GM19455 (cell line): ENCODE results near the gene INTS3.
A peak's percentile ranks its signal among the peaks of the same experiment; 100 is the strongest.
"Not testable (repeated sequence)": the region's sequence is repeated elsewhere in the genome, so short reads cannot be mapped to it uniquely, and the experiment has no call there.

Source experiments
- ATAC-seq: cut with Tn5 transposase; IDR thresholded peaks from one replicate; pipeline ENCODE4 v1.9.1; 2021; ENCODE audit not compliant: unreplicated experiment

INTS3 gene

DNA sequence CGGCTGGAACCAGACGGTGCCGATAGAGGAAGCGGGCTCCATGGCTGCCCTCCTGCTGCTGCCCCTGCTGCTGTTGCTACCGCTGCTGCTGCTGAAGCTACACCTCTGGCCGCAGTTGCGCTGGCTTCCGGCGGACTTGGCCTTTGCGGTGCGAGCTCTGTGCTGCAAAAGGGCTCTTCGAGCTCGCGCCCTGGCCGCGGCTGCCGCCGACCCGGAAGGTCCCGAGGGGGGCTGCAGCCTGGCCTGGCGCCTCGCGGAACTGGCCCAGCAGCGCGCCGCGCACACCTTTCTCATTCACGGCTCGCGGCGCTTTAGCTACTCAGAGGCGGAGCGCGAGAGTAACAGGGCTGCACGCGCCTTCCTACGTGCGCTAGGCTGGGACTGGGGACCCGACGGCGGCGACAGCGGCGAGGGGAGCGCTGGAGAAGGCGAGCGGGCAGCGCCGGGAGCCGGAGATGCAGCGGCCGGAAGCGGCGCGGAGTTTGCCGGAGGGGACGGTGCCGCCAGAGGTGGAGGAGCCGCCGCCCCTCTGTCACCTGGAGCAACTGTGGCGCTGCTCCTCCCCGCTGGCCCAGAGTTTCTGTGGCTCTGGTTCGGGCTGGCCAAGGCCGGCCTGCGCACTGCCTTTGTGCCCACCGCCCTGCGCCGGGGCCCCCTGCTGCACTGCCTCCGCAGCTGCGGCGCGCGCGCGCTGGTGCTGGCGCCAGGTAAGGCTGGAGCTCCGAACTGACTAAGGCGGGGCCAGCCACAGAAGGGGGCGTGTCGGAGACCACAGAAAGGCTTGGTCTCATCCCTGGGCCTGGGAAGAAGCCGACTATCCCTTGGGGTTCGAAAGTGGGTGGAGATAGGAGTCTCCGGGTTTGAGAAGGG is 47.8 kb downstream of the INTS3 start:
- peak; percentile 53 for ATAC-seq

DNA sequence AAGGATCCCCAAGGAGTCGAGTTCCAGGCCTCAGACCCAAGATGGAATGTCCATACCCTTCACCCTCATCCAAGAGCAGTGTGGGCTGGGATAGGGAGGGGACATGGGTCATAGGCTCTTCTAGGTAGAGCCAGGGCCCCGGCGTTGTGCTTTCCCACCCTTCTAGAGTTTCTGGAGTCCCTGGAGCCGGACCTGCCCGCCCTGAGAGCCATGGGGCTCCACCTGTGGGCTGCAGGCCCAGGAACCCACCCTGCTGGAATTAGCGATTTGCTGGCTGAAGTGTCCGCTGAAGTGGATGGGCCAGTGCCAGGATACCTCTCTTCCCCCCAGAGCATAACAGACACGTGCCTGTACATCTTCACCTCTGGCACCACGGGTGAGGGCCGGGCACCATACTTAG is 48.5 kb downstream of the INTS3 start:
- no peak for ATAC-seq

DNA sequence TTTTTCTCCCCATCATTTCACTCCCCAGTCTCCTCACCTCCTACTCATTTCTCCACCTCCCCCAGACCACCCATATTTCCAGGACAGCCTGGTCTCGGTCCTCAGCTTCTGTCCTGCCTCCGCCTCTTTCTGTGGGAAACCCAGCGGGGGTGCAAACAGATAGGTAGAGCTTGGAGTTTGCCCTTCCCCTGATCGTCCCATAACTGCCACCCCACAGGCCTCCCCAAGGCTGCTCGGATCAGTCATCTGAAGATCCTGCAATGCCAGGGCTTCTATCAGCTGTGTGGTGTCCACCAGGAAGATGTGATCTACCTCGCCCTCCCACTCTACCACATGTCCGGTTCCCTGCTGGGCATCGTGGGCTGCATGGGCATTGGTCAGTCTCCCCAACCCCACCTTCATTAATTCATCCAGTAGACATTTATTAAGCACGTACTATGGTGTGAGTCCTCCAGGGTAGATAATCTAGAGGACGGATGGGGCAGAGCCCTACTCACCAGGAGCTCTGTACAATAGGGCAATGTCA is 49.1 kb downstream of the INTS3 start:
- ATAC-seq, result no peak

DNA sequence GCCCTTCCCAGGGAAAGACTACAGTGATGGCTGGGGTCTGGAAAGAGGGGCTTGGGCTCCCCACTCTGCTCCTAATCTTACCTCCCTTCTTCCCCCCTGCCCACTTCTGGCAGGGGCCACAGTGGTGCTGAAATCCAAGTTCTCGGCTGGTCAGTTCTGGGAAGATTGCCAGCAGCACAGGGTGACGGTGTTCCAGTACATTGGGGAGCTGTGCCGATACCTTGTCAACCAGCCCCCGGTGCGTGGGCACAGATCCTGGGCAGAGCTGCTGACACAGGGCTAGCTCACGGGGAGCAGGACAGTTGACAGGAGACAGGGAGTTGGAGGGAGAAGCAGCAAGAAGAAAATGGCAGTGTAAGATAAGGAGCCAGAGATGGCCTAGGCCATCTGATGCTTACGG is 49.8 kb downstream of the INTS3 start:
- no peak for ATAC-seq

DNA sequence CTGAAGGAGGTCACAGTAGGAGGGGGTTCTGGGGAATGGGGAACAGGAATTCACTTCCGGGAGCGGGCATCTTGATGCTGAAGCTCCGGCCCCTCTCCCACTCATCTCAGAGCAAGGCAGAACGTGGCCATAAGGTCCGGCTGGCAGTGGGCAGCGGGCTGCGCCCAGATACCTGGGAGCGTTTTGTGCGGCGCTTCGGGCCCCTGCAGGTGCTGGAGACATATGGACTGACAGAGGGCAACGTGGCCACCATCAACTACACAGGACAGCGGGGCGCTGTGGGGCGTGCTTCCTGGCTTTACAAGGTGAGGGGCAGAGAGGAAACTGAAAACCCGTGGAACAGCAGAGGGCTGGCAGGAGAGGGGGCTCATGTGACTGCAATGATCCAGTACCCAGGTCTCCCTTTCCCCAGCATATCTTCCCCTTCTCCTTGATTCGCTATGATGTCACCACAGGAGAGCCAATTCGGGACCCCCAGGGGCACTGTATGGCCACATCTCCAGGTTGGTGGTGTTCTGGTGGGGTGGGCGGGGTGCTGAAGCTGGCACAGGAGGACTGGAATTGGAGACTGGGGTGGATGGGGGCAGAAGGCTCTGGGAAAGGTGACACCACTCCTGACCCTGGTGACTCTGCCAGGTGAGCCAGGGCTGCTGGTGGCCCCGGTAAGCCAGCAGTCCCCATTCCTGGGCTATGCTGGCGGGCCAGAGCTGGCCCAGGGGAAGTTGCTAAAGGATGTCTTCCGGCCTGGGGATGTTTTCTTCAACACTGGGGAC is 50.4 kb downstream of the INTS3 start:
- ATAC-seq, result no peak

DNA sequence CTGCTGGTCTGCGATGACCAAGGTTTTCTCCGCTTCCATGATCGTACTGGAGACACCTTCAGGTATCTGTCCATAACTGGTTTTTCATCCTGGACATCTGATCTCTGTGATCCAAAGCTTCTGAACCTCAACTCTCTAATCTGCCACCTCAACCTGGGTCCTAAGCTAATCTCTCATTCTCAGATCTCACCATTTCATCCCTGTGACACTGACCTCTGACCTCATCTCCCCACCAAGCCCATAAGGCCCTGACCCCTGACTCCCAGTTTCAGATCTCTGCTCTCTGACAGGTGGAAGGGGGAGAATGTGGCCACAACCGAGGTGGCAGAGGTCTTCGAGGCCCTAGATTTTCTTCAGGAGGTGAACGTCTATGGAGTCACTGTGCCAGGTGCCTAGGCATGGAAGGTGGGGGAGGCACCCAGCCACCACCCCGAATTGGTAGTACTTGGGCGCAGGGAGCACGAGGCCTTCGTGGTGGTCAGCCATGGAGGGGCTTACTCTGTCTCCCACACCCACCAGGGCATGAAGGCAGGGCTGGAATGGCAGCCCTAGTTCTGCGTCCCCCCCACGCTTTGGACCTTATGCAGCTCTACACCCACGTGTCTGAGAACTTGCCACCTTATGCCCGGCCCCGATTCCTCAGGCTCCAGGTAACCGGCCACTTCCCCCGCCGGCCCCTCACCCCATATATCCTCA is 51.1 kb downstream of the INTS3 start:
- no peak for ATAC-seq

DNA sequence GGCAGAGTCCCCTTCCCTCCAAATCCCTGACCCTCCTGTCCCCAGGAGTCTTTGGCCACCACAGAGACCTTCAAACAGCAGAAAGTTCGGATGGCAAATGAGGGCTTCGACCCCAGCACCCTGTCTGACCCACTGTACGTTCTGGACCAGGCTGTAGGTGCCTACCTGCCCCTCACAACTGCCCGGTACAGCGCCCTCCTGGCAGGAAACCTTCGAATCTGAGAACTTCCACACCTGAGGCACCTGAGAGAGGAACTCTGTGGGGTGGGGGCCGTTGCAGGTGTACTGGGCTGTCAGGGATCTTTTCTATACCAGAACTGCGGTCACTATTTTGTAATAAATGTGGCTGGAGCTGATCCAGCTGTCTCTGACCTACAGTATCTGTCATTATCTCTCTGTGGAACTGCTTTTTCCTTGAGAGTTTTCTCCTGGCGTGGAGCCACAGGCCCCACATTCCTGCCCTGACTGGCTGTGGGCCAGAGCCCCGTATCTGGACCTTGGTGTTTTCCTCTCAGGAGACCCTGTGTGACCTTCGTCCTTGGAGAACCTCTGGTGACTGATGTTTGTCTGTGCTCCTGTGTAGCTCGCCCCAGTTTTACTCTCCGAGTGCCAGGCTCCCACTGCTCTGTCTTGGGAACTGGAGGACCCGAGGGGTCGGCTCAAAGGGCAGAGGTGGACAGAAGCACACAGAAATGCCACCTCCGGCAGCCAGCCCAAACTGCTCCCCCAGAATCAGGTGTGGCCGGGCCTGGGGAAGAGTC is 52.1 kb downstream of the INTS3 start:
- no peak for ATAC-seq

DNA sequence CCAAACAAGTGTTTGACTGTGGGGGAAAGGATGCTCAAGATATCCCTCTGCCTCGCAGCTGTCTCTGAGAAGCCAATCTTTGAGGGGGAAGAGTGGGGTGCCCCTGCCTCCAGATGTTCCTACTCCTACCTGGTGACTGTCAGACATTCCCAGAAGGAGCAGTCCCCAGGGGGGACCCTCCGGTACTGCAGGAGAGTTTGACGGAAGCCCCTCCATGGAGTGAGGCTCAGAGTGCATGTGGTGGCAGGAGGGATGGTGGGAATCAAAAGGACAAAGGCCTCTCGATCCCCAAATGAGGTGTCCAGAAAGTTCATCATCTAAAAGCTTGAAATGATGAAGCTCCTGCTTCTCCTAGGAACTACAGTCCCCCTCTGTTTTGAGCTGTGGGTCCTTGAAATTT is 52.7 kb downstream of the INTS3 start:
- no peak for ATAC-seq

DNA sequence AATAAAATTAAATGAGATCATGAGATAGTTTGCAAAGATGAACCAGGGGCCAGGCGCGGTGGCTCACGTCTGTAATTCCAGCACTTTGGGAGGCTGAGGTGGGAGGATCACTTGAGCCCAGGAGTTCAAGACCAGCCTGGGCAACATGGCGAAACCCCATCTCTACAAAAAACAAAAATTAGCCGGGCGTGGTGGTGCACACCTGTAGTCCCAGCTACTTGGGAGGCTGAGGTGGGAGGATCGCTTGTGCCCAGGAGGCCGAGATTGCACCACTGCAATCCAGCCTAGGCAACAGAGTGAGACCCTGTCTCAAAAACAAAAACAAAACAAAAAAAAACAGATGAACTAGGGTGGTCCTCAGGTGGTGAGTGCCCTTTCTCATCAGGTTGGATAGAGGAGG is 54.8 kb downstream of the INTS3 start:
- ATAC-seq, result not testable (repeated sequence)

DNA sequence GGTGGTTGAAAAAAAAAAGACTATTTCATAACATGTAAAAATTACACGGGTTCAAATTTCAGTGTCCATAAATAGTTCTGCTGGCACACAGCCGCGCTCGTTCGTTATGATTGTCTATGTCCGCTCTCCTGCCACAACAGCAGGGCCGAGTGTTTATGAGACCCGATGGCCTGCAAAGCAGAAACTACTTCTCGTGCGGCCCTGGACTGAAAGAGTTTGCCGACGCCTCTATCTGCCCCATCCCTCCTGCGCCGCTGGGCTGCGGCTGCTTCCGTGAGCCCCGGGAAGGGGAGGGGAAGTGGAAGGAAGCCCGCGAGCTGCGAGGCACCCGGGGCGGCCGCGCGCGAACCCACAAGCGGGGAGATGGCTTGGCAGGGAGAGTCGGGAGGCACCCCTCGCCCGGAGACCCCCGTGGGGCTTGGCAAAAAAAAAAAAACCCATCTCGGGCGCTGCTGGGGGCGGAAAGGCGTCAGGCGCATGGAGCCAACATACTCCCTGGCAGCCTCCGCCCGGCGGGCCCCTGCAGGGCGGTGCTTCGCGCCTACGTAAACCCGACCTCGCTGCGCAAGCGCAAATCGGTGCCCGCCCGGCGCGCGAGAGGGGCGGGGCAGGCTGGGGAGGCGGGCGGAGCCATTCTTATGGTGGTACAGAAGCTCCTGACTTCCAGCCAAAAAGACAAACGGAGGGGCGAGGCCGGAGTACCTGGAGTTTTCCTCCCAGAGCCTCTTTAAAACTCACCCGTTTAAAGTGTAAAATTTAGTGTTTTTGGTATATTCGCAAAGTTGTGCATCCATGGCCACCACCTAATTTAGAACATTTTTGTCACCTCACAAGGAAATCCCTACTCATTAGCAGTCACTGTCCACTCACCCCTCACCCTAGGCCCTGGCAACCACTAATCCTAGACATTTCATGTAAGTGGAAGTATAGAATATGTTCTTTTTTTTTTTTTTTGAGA is 55.7 kb downstream of the INTS3 start:
- peak; percentile 85 for ATAC-seq

DNA sequence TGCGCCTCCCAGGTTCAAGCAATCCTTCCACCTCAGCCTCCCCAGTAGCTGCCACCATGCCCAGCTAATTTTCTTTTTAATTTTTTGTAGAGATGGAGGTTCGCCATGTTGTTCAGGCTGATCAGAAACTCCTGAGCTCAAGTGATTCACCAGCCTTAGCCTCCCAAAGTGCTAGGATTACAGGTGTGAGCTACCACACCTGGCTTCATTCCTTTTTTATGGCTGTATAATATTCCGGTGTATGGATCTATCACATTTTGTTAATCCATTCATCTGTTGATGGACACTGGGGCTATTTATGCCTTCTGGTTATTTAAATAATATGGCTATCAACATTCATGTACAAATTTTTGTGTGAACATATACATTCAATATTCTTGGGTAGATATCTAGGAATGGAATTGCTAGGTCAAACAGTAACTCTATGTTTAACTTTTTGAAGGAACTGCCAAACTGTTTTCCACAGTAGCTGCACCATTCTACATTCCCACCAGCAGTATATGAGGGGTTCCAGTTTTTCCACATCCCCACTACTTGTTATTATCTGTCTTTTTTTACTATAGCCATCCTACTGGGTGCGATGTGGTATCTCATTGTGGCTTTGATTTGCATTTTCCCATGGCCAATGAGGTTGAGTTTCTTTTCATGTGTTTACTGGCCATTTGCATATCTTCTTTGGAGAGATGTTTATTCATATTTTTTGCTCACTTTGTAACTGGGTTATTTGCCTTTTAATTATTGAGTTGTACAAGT is 58.4 kb downstream of the INTS3 start:
- ATAC-seq, result no peak

DNA sequence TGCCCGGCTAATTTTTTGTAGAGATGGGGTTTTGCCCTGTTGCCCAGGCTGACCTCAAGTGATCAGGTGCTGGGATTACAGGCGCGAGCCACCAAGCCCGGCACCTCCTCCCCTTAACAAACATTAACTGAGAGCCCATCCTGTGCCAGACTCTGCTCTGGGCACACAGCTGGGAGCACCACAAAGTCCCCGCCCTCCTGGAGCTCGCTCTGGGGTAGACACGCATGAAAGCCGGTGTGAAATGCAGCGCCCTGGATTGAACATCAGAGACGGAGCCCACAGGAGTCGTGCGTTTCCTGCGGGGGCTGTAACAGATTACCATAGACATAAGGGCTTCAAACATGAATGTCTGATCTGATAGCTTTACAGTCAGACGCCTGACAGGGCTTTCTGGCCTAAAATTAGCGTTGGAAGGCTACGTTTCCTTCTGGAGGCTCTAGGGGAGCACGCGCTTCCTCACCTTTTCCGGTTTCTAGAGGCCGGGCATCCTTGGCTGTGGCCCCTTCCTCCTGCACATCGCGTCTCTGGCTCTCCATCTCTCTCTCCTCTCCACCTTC is 61.7 kb downstream of the INTS3 start:
- no peak for ATAC-seq

DNA sequence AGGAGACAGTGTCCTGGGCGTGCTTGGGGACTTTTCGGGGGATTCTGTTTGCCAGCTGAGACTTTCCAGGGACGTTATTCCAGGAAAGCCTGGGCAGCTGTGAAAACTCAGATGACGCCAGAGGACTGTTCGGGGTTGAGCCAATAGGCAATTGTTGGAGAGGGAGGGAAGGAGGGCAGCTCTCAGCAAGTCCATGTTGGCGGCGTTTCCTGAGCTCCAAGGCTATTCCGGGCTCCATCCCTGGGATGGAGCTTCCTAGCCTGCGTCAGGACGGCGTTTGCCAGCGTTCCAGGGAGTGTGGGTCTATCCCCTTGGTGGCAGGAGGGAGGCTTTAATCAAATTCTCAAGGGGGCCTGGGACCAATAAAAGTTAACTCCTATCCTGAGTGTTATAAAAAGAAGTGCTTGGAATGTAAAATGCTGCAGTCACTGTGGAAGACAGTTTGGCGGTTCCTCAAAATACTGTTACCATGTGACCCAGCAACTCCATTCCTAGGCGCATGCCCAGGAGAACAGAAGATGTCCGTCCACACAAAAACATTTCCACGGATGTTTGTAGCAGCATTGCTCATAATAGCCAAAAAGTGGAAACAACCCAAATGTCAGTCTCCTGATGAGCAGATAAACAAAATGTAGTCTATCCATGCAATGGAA is 62.6 kb downstream of the INTS3 start:
- no peak for ATAC-seq

DNA sequence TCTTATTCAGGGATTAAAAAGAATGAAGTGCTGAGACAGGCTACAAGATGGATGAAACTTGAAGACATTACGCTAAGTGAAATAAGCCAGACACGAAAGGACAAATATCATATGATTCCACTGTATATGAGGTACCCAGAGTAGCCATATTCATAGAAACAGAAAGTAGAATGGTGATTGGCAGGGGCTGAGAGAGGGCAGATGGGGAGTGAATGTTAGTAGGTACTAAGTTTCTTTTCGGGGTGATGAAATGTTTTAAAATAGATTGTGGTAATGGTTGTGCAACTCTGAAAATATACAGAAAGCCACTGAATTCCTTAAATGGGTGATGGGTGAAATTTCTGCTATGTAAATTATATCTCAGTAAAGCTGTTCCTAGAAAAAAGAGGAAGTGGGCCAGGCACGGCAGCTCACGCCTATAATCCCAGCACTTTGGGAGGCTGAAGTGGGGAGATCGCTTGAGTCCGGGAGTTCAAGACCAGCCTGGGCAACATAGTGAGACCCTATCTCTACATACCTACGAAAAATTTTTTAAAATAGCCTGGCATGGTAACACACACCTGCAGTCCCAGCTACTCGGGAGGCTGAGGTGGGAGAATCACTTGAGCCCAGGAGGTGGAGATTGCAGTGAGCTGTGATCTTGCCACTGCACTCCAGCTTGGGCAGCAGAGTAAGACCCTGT is 63.3 kb downstream of the INTS3 start:
- ATAC-seq, result peak; percentile 76

DNA sequence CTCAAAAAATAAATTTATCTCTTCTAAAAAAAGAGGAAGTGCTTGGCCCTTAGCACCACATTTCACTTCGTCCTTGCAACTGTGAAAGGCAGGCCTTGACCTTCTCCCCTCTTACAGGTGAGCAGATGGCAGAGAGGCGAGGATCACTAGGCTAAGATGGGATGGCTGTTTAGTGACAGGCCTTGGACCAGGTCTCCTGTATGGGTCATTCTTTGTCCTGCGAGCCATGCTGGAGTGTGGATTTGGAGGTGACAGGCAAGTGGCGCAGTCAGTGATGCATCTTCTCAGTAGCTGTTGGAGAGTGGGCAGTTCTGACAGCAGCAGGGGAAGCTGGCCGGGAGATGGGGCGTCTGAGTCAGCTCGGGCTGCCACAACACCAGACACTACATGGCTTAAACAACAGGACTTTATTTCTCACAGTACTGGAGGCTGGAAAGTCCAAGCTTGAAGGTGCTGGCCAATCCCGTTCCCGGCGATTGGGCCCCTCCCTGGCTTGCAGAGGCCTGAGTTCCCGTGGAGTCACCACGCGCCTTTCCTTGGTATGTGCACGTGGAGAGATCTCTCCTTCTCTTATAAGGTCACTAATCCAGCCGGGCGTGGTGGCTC is 63.9 kb downstream of the INTS3 start:
- peak; percentile 18 for ATAC-seq

DNA sequence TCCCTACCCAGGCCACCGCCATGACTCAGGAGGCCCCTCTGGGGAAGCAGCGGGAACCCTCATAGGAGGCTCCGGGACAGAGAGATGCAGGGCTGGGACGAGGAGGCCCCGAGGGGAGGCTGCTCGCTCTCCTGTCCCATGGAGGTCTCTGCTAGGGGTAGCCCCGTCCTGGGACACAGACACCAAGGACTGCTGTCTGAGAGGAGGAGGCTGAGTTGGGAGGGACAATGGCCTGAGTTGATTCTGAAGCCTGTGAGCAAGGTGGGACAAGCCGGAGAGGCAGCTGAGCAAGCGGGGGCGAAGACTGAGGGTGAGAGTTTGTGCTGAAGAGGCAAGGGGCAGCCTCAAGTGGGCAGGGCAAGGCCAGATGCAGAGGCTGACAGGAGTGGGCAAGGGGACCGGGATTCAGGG is 64.8 kb downstream of the INTS3 start:
- no peak for ATAC-seq
